A673 (cell line): ENCODE results near the gene CHCHD3. TPM values are rescaled to one million over a fixed set of nuclear protein-coding genes. Genes with fewer than 3 reads are reported as not detected.

Experiments used
- BruUV-seq: library from RNA; stranded (reverse); fragments of 400-500 nt; replicated peaks from 2 replicates; lab custom pipeline; 2021; lab: Mats Ljungman, UMichigan
- CTCF ChIA-PET: fragments of 300-600 bp; sonication (Branson Sonifier 250); formaldehyde crosslinking; loops from one replicate; lab custom pipeline; 2022; ENCODE audit warnings: antibody characterized with exemption; lab: Charles Lee
- POLR2A ChIA-PET: fragments of 300-600 bp; sonication (Branson Sonifier 250); formaldehyde crosslinking; loops from one replicate; lab custom pipeline; 2022; ENCODE audit warnings: antibody characterized with exemption; ENCODE audit not compliant: low non-redundant PET; lab: Charles Lee
- DNase-seq: peaks from one replicate; pipeline ENCODE4 v3.0.0-alpha.2; 2015; ENCODE audit warnings: low spot score
- H3K27ac ChIP-seq: fragments of 200-600 bp; sonication (generic); 2 replicates; pipeline ENCODE4 v1.5.1; 2016; ENCODE audit warnings: mixed run types, low read depth, mild to moderate bottlenecking, mixed read lengths, antibody characterized with exemption, low read length; ENCODE audit not compliant: poor library complexity, severe bottlenecking
- H3K27me3 ChIP-seq: fragments of 200-600 bp; sonication (generic); replicated peaks from 2 replicates; pipeline ENCODE4 v1.6.1; 2017; ENCODE audit warnings: mixed run types, low read depth, mild to moderate bottlenecking, mixed read lengths, antibody characterized with exemption, low read length; ENCODE audit not compliant: insufficient read depth, poor library complexity
- H3K36me3 ChIP-seq: fragments of 200-600 bp; sonication (generic); 2 replicates; pipeline ENCODE4 v1.6.1; 2016; ENCODE audit warnings: mixed run types, mild to moderate bottlenecking, mixed read lengths, antibody characterized with exemption, low read length; ENCODE audit not compliant: insufficient read depth, poor library complexity, severe bottlenecking
- H3K4me1 ChIP-seq: fragments of 200-600 bp; sonication (generic); 2 replicates; pipeline ENCODE4 v1.6.1; 2017; ENCODE audit warnings: mixed run types, mild to moderate bottlenecking, mixed read lengths, antibody characterized with exemption, low read length; ENCODE audit not compliant: insufficient read depth, poor library complexity, severe bottlenecking
- H3K4me3 ChIP-seq: fragments of 200-600 bp; sonication (generic); 2 replicates; pipeline ENCODE4 v1.5.1; 2016; ENCODE audit warnings: low read depth, mixed run types, mild to moderate bottlenecking, mixed read lengths, low read length; ENCODE audit not compliant: poor library complexity, severe bottlenecking
- H3K9me3 ChIP-seq: fragments of 200-600 bp; sonication (generic); 2 replicates; pipeline ENCODE4 v1.6.1; 2016; ENCODE audit warnings: mixed run types, low read depth, mild to moderate bottlenecking, mixed read lengths, antibody characterized with exemption, low read length; ENCODE audit not compliant: poor library complexity, severe bottlenecking
- EZH2 ChIP-seq: fragments of 200-600 bp; sonication (generic); IDR thresholded peaks from 2 replicates; pipeline ENCODE4 v1.6.1; 2017; ENCODE audit warnings: borderline replicate concordance, low read depth, mild to moderate bottlenecking, mixed read lengths, antibody characterized with exemption, low read length; ENCODE audit not compliant: poor library complexity, severe bottlenecking
- intact Hi-C: fragments of 100-400 bp; cut with micrococcal nuclease; formaldehyde crosslinking; loops from one replicate; pipeline ENCODE4 v1.10.0; 2022; ENCODE audit not compliant: unreplicated experiment
- total RNA-seq: library from RNA; stranded (reverse); gene quantifications from 2 replicates; pipeline ENCODE4 v1.2.3, GENCODE V29; 2021
- TF ChIP-seq, protein P1 (sequence below): fragments of 300-800, 200-600 bp; sonication (generic); conservative IDR thresholded peaks from 2 replicates; pipeline ENCODE4 v1.5.1; 2017; ENCODE audit warnings: low read depth, mild to moderate bottlenecking, antibody characterized with exemption, low read length, moderate library complexity, mixed read lengths

Gene CHCHD3
- total RNA-seq, 1 experiment from 2014 or later: 128 TPM

DNA sequence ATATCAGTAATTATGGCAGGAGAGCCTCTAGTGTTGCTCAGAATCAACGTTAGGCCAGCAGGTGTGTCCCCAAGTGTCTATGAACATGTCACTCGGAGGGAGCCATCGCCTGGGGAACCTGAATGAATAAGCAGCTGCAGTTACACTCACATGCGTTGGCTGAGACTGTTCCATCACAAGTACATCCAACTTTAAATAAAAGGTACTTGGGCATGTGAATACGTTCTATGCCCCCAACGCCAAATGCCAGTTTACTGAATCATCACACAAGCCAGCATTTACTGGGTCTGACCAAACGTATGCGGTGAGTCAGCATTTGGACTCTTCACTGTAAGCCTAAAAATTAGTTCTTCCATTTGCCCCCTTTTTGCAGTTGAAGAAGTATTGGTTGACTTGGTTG lies 298.1 kb downstream of the CHCHD3 start:
- H3K9me3 ChIP-seq: no peaks in the 10 kb centered on the region
- TF ChIP-seq, protein P1, sequence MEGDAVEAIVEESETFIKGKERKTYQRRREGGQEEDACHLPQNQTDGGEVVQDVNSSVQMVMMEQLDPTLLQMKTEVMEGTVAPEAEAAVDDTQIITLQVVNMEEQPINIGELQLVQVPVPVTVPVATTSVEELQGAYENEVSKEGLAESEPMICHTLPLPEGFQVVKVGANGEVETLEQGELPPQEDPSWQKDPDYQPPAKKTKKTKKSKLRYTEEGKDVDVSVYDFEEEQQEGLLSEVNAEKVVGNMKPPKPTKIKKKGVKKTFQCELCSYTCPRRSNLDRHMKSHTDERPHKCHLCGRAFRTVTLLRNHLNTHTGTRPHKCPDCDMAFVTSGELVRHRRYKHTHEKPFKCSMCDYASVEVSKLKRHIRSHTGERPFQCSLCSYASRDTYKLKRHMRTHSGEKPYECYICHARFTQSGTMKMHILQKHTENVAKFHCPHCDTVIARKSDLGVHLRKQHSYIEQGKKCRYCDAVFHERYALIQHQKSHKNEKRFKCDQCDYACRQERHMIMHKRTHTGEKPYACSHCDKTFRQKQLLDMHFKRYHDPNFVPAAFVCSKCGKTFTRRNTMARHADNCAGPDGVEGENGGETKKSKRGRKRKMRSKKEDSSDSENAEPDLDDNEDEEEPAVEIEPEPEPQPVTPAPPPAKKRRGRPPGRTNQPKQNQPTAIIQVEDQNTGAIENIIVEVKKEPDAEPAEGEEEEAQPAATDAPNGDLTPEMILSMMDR: no peak
- TF ChIP-seq EZH2: no peak
- peak; percentile 12 for DNase-seq
- ChIA-PET CTCF (no interaction called here), POLR2A (interaction anchor here (0.6 kb wide), 1 partner anchor 61 kb away, joined by 3 read pairs; no protein-coding TSS in a partner anchor)
- no peak overlapping the region for H3K27ac ChIP-seq
- no peaks in the 10 kb centered on the region for H3K27me3 ChIP-seq
- H3K4me1 ChIP-seq: no peaks in the 10 kb centered on the region
- intact Hi-C loops: no loop called here
- no peaks in the 10 kb centered on the region for H3K36me3 ChIP-seq
- no peak overlapping the region for H3K4me3 ChIP-seq
- no TSS peak for BruUV-seq

DNA sequence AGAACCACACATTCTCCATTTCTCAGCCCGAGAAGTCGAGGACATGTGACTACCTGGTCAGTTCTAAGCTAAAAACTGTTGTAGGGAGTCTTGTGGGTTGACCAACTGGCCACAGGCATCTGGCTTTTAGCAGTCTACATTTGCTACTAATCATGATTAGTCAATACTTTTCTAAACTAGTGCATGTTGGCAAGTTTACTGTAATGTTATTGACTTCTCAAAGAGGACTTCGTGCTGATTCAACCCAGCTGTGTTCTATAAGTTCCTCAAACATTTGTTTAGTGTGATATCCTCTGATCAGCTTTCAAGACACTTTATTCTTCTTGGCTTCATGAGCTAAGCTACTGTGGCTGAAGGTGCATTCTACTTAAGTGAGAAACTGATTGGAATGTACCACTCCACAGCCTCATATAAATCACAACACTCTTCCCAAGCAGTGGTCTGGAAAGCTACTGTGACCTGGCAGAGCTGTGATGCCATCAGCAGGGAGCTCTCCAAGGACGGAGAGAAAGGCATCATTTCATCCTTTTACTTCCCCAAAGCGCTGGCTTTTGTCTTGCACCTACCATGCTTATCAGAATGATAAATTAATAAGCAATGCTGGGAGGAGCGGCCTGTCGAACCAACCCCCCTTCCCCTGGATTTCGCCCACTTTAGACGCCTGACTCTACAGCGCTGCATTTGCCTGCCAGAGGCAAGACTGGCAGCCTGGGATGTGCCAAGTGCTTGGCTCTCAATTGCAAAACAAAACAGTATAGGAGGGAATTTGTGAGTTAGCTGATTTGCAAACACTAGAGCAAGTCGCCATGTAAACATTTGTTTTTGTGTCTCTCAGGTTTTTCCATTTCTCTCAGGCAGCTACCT lies 298.9 kb downstream of the CHCHD3 start:
- TF ChIP-seq, protein P1: no peak
- BruUV-seq: no TSS peak
- no peaks in the 10 kb centered on the region for H3K9me3 ChIP-seq
- H3K27ac ChIP-seq: no peak overlapping the region
- ChIA-PET CTCF (no interaction called here), POLR2A (interaction anchor here (0.6 kb wide), 1 partner anchor 791 kb away, joined by 3 read pairs; no protein-coding TSS in a partner anchor)
- no peaks in the 10 kb centered on the region for H3K36me3 ChIP-seq
- H3K27me3 ChIP-seq: no peaks in the 10 kb centered on the region
- H3K4me3 ChIP-seq: no peak overlapping the region
- H3K4me1 ChIP-seq: no peaks in the 10 kb centered on the region
- no peak for DNase-seq
- intact Hi-C loops: no loop called here

DNA sequence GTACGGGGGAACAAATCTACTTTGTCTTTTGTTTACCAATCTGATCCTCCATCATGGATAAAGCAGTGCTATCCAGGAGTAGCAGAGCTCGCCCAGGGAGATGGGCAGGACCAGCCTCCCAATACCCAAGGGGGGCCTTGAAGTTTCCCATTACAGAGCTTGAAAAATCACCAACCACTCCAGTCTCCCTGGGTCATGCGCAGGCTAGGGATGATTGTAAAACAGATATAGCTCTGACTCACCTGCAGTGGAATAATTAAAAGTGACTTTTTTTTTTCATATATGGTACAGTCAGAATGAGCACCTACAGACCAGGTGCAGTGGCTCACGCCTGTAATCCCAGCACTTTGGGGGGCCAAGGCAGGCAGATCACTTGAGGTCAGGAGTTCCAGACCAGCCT lies 301.1 kb downstream of the CHCHD3 start:
- intact Hi-C loops: no loop called here
- H3K9me3 ChIP-seq: no peaks in the 10 kb centered on the region
- H3K27ac ChIP-seq: no peak overlapping the region
- POLR2A ChIA-PET: interaction anchor here (0.6 kb wide), 1 partner anchor 518 kb away, joined by 3 read pairs; no protein-coding TSS in a partner anchor
- H3K4me3 ChIP-seq: no peak overlapping the region
- no peak for TF ChIP-seq EZH2
- TF ChIP-seq, protein P1: no peak
- no peaks in the 10 kb centered on the region for H3K27me3 ChIP-seq
- H3K4me1 ChIP-seq: no peaks in the 10 kb centered on the region
- no peak for DNase-seq
- CTCF ChIA-PET: no interaction called here
- H3K36me3 ChIP-seq: no peaks in the 10 kb centered on the region
- BruUV-seq: no TSS peak
